B cell (primary cell): ENCODE measurements around the gene SMURF2. TPM values are rescaled to one million over a fixed set of nuclear protein-coding genes. Genes with fewer than 3 reads are reported as not detected.

Experiments
- ATAC-seq: fragments of 200-7000 bp; cut with Tn5 transposase; one replicate; pipeline ENCODE4 v1.10.0; 2021; ENCODE audit warnings: low read depth, mild to moderate bottlenecking, moderate number of reproducible peaks, moderate library complexity
- CTCF ChIA-PET: fragments of 350-600 bp; sonication (Branson Sonifier 250); formaldehyde crosslinking; loops from one replicate; lab custom pipeline; 2021; ENCODE audit warnings: antibody characterized with exemption, inconsistent platforms; lab: Charles Lee
- POLR2A ChIA-PET: fragments of 350-600 bp; sonication (Branson Sonifier 250); formaldehyde crosslinking; loops from one replicate; lab custom pipeline; 2021; ENCODE audit warnings: antibody characterized with exemption; lab: Charles Lee
- DNase-seq: peaks from one replicate; pipeline ENCODE4 v3.0.0; 2013
- H2AFZ ChIP-seq: 2 replicates; pipeline ENCODE4 v1.6.1; 2012; ENCODE audit warnings: mild to moderate bottlenecking, low read depth, low read length; ENCODE audit not compliant: insufficient read depth, poor library complexity, severe bottlenecking
- H3K27ac ChIP-seq, 2 donors: 1 replicate in 1 of 2; 2 replicates in 1 of 2; pipeline ENCODE4 v1.5.1; 2012 to 2013; ENCODE audit warnings: low read length in 2 of 2, mild to moderate bottlenecking in 2 of 2, moderate library complexity in 1 of 2
- H3K27me3 ChIP-seq, 4 experiments: fragments of 200-600 bp in 1 of 4; sonication (generic) in 1 of 4; replicated peaks in 1 of 4; 1 replicate in 2 of 4; 2 replicates in 2 of 4; pipeline versions ENCODE4 v1.6.1 to v1.7.0; 2013 to 2016; ENCODE audit warnings: low read length in 3 of 4, mild to moderate bottlenecking in 2 of 4, mixed read lengths in 1 of 4, moderate library complexity in 1 of 4; ENCODE audit not compliant: insufficient read depth in 4 of 4, control insufficient read depth in 3 of 4; ENCODE audit errors: control extremely low read depth in 1 of 4
- H3K36me3 ChIP-seq, 2 experiments: replicated peaks in 1 of 2; 1 replicate in 1 of 2; 2 replicates in 1 of 2; pipeline versions ENCODE4 v1.6.1 to v1.7.1; 2013; ENCODE audit warnings: low read length in 1 of 2; ENCODE audit not compliant: insufficient read depth in 2 of 2, control insufficient read depth in 1 of 2; ENCODE audit errors: control extremely low read depth in 1 of 2, extremely low read depth in 1 of 2
- H3K4me1 ChIP-seq, 2 donors: fragments of 200-600 bp in 1 of 2; sonication (generic) in 1 of 2; 1 replicate in 1 of 2; 2 replicates in 1 of 2; pipeline versions ENCODE4 v1.5.1 to v1.6.1; 2013 to 2017; ENCODE audit warnings: low read length in 2 of 2; ENCODE audit not compliant: control insufficient read depth in 2 of 2, insufficient read depth in 2 of 2
- H3K4me2 ChIP-seq: replicated peaks from 2 replicates; pipeline ENCODE3; 2012; ENCODE audit warnings: mild to moderate bottlenecking, low read depth, low read length; ENCODE audit not compliant: poor library complexity, severe bottlenecking
- H3K4me3 ChIP-seq, 5 experiments: fragments of 200-600 bp in 1 of 5; sonication (generic) in 1 of 5; 1 replicate in 3 of 5; 2 replicates in 2 of 5; pipeline versions ENCODE4 v1.5.1 to v1.7.0; 2011 to 2016; ENCODE audit warnings: low read length in 4 of 5, mild to moderate bottlenecking in 4 of 5, low read depth in 2 of 5, control low read depth in 1 of 5, moderate library complexity in 1 of 5; ENCODE audit not compliant: insufficient read depth in 1 of 5; ENCODE audit errors: control extremely low read depth in 1 of 5, extremely low read depth in 1 of 5
- H3K79me2 ChIP-seq: fragments of 200-600 bp; sonication (generic); one replicate; pipeline ENCODE4 v1.6.0; 2016; ENCODE audit warnings: low read length; ENCODE audit not compliant: control insufficient read depth, insufficient read depth
- H3K9ac ChIP-seq: fragments of 200-600 bp; sonication (generic); 2 replicates; pipeline ENCODE4 v1.6.1; 2017; ENCODE audit warnings: mild to moderate bottlenecking, low read length, moderate library complexity
- H3K9me3 ChIP-seq, 3 donors: one replicate each; pipeline versions ENCODE4 v1.6.1 to v1.7.1; 2013; ENCODE audit warnings: low read length in 2 of 3; ENCODE audit not compliant: control insufficient read depth in 2 of 3, insufficient read depth in 1 of 3; ENCODE audit errors: control extremely low read depth in 1 of 3
- H4K20me1 ChIP-seq: 2 replicates; pipeline ENCODE4 v1.6.0; 2012; ENCODE audit warnings: mild to moderate bottlenecking, low read length; ENCODE audit not compliant: insufficient read depth, control insufficient read depth, poor library complexity, severe bottlenecking
- H3K27ac Mint-ChIP-seq: one replicate; pipeline ENCODE4 v1.8.0; 2021; ENCODE audit warnings: mixed read lengths
- H3K27me3 Mint-ChIP-seq: one replicate; pipeline ENCODE4 v1.8.0; 2021; ENCODE audit warnings: mixed read lengths
- H3K4me1 Mint-ChIP-seq: one replicate; pipeline ENCODE4 v1.8.0; 2021; ENCODE audit warnings: mixed read lengths
- H3K4me3 Mint-ChIP-seq: one replicate; pipeline ENCODE4 v1.8.0; 2021; ENCODE audit warnings: mixed read lengths
- H3K9me3 Mint-ChIP-seq: one replicate; pipeline ENCODE4 v1.8.0; 2022; ENCODE audit warnings: mixed read lengths; ENCODE audit not compliant: insufficient read depth
- CTCF ChIP-seq: fragments of 200-600 bp; IDR thresholded peaks from one replicate; pipeline ENCODE4 v1.8.0; 2022; ENCODE audit warnings: antibody characterized with exemption, mild to moderate bottlenecking
- EZH2 ChIP-seq: IDR thresholded peaks from 2 replicates; pipeline ENCODE4 v1.6.1; 2012; ENCODE audit warnings: borderline replicate concordance, low read depth, mild to moderate bottlenecking, moderate library complexity, low read length; ENCODE audit not compliant: insufficient read depth, poor library complexity, severe bottlenecking
- WGBS: methylation state at CpG from one replicate; pipeline ENCODE4 v1.1.5; 2013; ENCODE audit warnings: missing lambda C conversion rate; ENCODE audit not compliant: insufficient coverage; 5-methylcytosine and 5-hydroxymethylcytosine counted together
- intact Hi-C: fragments of 100-400 bp; cut with micrococcal nuclease; formaldehyde crosslinking; loops from one replicate; pipeline ENCODE4 v1.10.0; 2022
- polyA plus RNA-seq: library from polyadenylated mRNA; depleted of rRNA; stranded (reverse); fragments of >200 nt; gene quantifications from 2 replicates; pipeline ENCODE4 v1.2.3, GENCODE V29; 2012
- total RNA-seq, 2 donors: library from RNA; stranded (reverse); fragments of 120-200 nt in 1 of 2; gene quantifications; 1 replicate in 1 of 2; 2 replicates in 1 of 2; pipeline versions ENCODE4 v1.2.3 to v1.2.4, GENCODE V29; 2013 to 2022

SMURF2 gene
- total and polyA plus RNA-seq, 2 donors (not counting 1 experiment from before 2014, with no cell fraction given): 9.2 to 32.8 TPM

DNA sequence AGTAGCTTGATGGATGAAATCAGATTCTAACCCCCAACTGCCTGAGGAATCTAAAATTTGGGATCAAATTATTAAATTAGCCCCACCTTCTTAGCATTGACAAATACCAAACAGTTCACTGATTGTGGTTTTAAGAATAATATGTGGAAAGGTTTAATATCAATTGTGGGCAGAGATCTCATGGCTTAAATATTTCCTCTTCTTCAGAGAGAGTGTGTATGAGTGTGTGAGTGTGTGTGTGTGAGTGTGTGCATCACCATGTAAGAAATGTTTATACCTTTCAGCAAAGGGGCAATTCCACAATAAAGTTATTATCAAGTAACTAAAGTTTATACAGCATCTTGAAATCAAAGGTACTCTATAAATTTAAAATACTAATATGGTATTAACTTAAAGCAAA, 3.2 kb downstream of the SMURF2 start:
- intact Hi-C loops: no loop called here
- peak overlapping the region; percentile 3 for H3K4me3 Mint-ChIP-seq
- peak overlapping the region; percentile 8 for H3K27ac Mint-ChIP-seq
- no peaks in the 10 kb centered on the region for H3K9me3 Mint-ChIP-seq
- Histone ChIP-seq H3K27me3 (no peaks in the 10 kb centered on the region), H3K36me3 (no peaks in the 10 kb centered on the region), H2AFZ (no peak overlapping the region), H3K9ac (no peak overlapping the region), H3K27ac (no peak overlapping the region), H3K9me3 (peaks cover 0 to 3% (median 0%) of the 10 kb centered on the region in 3 donors), H3K4me3 (no peak overlapping the region), H4K20me1 (peaks cover 46% of the 10 kb centered on the region), H3K4me1 (peaks cover 11 to 21% of the 10 kb centered on the region in 2 donors), H3K4me2 (no peak overlapping the region), H3K79me2 (peaks cover 65% of the 10 kb centered on the region)
- POLR2A ChIA-PET: no interaction called here
- CTCF ChIA-PET: interaction anchor here (0.6 kb wide), 1 partner anchor 45 kb away, joined by 3 read pairs; no protein-coding TSS in a partner anchor
- H3K27me3 Mint-ChIP-seq: no peaks in the 10 kb centered on the region
- no peak for DNase-seq
- ATAC-seq: no peak
- no peak for TF ChIP-seq CTCF
- TF ChIP-seq EZH2: no peak
- H3K4me1 Mint-ChIP-seq: peaks cover 38% of the 10 kb centered on the region

GRCh38 chr17:64657610-64658125, 4.4 kb downstream of the SMURF2 start:
- Histone ChIP-seq H4K20me1 (peaks cover 56% of the 10 kb centered on the region), H3K9ac (no peak overlapping the region), H3K36me3 (no peaks in the 10 kb centered on the region), H3K4me3 (no peak overlapping the region), H3K9me3 (peaks cover 0 to 3% (median 0%) of the 10 kb centered on the region in 3 donors), H3K4me2 (no peak overlapping the region), H3K4me1 (peaks cover 11 to 17% of the 10 kb centered on the region in 2 donors), H2AFZ (no peak overlapping the region), H3K79me2 (peaks cover 78% of the 10 kb centered on the region), H3K27ac (no peak overlapping the region), H3K27me3 (no peaks in the 10 kb centered on the region)
- Mint-ChIP-seq H3K27ac (no peak overlapping the region), H3K4me1 (peaks cover 41% of the 10 kb centered on the region), H3K9me3 (no peaks in the 10 kb centered on the region), H3K27me3 (no peaks in the 10 kb centered on the region), H3K4me3 (no peak overlapping the region)
- intact Hi-C loops: no loop called here
- no peak for ATAC-seq
- ChIA-PET POLR2A (no interaction called here), CTCF (interaction anchor here (0.7 kb wide), 1 partner anchor 250 kb away, joined by 4 read pairs; no protein-coding TSS in a partner anchor)
- 98% methylated on average over 4 of the region's 6 CpGs for WGBS
- DNase-seq: no peak
- no peak for TF ChIP-seq EZH2
- TF ChIP-seq CTCF: no peak
